IPS-NIHi11 (cell line): ENCODE measurements around the gene NEMP1.
"Not testable (repeated sequence)": the region's sequence is repeated elsewhere in the genome, so short reads cannot be mapped to it uniquely, and the experiment has no call there.

Source experiments
- DNase-seq: peaks from one replicate; pipeline ENCODE4 v3.0.0; 2012; ENCODE audit warnings: mixed read lengths, low spot score

Gene NEMP1

DNA sequence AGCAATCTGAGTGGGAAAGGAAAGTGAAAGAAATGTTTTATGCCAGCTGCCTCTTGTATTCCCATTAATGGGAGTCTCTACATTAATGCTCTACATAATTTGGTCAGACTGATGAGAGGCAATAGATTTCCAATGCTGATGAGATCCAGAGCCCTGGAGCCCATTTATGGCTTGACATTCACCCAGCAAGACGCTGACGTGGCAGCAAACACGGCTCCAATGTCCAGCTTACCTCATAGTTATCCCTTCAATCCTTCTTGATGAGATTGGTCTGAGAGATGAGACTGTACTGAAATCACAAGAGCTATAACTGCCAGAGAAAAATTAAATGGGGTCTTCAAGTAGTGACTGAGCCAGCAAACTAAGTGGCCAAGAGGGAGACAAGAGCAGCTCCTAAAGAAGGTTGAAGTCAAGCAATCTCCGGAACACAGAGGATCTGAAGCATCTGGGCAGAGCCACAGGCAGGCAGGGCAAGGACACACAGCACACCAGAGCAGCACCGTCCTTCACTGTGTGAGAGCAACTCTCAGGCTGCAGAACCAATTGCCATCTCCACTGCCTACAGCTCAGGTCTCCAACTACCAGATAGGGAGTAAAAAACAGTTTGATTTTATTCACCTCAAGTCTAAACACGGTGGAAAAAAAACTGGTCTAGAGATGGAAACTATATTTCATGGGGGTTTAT is 21.4 kb downstream of the NEMP1 start:
- no peak for DNase-seq

DNA sequence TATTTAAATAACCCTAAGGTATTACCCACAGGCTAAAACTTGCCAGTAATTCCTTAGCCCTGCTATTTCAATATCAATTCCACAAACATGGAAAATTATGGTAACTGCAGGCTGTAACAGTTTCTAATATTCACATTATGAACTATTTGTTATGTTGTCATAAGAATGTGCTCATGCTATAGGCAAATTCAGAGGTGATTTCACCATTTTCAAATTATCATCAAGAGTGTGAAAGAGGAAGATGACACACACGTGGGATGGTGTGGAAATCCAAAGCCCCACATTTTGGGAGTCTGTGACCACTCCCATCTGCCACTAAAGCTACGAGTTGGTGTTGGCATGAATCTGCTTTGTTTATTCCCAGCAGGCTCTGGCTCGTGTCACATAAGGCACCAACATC is 22.8 kb downstream of the NEMP1 start:
- DNase-seq, result no peak

DNA sequence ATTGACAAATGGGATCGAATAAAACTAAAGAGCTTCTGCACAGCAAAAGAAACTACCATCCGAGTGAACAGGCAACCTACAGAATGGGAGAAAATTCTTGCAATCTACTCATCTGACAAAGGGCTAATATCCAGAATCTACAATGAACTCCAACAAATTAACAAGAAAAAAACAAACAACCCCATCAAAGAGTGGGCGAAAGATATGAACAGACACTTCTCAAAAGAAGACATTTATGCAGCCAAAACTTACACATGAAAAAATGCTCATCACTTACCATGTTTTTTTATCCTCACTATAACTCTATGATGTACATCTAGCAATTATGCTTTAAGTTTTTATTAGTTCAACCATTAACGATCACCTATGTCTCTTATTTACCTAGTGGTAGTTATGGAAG is 24.7 kb downstream of the NEMP1 start:
- not testable (repeated sequence) for DNase-seq

DNA sequence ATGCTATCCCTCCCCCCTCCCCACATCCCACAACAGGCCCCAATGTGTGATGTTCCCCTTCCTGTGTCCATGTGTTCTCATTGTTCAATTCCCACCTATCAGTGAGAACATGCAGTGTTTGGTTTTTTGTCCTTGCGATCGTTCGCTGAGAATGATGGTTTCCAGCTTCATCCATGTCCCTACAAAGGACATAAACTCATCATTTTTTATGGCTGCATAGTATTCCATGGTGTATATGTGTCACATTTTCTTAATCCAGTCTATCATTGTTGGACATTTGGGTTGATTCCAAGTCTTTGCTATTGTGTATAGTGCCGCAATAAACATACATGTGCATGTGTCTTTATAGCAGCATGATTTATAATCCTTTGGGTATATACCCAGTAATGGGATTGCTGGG is 25.4 kb downstream of the NEMP1 start:
- DNase-seq, result not testable (repeated sequence)

DNA sequence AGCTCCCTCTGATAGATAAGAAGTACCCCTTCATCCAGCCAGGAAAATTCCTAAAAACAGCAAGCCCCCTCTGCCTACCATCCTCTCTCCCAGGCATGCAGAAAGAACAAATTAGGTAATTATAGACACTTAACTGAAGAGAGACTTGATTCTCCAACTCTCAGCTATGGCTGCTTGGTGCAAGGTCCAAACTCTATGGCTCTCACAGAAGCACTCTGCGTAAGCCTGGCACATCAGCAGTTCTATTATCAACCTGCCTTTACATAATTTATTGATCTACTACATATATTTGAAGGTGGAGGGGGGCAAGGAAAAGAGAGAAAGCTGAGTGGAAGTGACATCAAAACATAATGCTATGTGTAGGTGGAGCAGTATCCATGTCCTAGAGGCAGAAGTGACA is 27.6 kb downstream of the NEMP1 start:
- DNase-seq, result no peak

DNA sequence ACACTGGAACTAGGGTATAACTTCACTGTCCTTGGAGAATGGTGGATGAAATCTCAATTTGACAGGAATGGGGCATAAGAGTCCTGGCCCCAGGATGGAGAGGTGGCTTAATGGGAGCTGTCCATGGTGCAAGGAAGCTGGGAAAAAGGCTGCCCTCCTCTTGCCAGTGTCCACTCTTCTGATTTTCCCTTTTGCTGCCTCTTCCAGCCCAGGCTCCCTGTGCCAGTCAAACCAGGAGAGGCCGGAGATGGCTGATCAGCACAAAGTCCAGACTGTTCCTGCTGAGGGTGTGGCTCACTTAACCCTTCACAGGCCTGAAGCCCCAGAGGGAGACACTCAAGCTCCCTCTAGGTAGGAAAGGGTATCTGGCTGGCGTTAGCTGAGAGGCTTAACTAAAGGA is 28.7 kb downstream of the NEMP1 start, which contains the start of gene MYO1A:
Gene MYO1A, minus strand, starts transcription at position 240 of the 400 bp plus-strand sequence. CDS start 1,806 bp downstream, outside the sequence.
- DNase-seq, result peak; percentile 79

DNA sequence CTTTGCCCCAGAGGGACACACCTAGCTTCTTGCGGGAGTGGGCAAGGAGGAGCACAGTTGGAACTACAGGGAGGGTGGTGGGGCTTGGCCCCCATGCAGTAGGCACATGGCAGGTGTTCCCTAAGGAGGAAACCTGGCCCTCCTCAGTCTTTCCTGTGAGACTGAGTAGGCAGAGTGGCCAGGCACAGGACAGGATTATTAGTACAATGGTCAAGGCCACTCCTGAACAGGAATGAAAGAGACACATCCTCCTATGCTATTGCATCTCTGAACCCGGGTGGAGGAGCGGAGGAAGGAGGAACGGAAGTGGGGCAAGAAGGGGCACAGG is 29.5 kb downstream of the NEMP1 start:
- DNase-seq, result no peak

DNA sequence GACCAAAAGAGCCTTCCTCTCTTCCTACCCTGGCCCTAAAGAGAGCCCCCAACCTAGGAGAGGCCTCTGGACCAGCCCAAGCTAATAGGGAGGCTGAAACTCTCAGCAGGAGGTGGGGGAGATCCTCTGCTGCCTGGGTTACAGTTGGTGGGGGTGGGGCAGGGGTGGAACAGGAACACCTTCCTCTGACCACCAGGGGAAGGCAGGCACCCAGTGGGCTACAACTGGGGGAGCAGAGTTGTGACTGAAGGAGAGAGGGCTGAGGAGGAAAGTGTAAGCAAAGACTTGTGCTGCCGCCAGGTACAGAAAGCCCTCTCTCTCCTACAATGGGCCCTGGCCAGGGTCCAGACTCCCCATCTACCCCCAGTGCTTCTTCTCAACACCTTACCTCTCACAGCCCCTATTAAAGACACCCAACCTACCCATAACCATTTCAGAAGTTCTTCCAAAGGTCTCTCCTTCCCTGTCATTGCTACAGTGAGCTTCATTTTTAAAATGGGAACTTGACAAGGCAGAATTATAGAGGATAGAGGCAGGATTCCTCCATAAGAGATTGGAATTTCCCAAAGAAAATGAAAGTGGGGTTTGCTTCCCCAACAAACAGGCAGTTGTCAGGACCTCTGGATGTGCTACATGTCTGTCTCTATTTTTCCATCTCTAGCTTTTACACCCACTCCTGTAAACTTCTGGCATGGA is 30.0 kb downstream of the NEMP1 start:
- DNase-seq, result no peak

DNA sequence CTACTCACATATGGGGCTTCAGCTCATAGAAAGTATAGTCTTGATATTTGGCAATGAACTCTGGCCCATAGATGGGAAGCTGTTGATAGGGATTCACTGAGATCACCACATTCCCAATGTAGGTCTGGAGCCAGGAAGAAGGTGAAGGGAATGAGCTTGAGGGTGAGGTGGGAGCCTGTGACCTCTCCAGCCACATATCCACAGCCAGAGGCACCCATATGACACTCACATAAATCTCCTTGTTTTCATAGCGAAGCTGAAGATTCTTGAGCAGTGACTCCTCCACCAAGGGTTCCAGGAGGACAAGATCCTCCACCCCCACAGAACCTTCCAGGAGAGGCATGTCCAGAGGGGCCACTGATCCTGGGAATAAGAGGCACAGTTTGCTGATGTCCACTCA is 30.6 kb downstream of the NEMP1 start:
- no peak for DNase-seq

DNA sequence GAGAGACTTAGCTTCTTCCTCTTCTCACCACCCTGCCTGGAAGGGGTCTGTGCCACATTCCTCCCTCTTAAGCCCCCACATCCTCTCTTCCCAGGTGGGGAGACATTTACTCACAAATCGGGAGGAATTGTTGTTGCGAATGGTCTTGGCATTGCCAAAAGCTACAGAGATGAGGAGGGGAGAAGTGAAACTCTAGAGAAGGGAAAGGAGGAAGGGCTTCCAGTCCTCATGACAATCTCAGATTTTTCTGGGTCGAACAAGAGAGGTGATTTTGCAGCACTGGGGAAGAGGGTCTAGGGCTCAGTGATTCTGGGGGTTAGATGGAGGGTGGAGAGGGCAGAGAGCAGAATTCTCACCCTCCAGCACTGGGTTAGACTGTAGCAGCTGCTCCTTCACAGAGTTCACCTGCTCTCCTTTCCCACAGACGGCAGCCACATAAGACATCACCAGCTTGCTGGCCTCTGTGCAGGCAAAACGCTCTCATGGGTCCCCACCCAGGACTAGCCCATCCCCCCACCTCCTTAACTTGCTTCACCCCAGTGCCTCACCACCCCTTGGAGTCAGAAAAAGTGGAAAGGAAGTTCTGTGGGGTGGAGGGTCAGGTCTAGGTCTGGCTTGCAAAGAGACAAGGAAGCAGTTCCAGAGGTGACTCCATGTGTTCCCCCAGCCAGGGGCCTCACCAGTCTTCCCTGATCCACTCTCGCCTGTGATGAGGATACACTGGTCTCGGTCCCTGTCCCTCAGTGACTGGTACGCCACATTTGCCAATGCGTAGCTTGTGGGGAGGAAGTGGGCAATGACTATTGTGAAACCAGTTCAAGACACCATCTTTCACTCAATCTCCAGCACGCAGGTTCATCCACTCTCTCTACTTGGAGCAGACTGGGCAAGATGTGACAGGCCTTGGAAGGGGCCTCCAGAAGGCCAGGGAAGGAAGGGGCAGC is 31.4 kb downstream of the NEMP1 start:
- no peak for DNase-seq

DNA sequence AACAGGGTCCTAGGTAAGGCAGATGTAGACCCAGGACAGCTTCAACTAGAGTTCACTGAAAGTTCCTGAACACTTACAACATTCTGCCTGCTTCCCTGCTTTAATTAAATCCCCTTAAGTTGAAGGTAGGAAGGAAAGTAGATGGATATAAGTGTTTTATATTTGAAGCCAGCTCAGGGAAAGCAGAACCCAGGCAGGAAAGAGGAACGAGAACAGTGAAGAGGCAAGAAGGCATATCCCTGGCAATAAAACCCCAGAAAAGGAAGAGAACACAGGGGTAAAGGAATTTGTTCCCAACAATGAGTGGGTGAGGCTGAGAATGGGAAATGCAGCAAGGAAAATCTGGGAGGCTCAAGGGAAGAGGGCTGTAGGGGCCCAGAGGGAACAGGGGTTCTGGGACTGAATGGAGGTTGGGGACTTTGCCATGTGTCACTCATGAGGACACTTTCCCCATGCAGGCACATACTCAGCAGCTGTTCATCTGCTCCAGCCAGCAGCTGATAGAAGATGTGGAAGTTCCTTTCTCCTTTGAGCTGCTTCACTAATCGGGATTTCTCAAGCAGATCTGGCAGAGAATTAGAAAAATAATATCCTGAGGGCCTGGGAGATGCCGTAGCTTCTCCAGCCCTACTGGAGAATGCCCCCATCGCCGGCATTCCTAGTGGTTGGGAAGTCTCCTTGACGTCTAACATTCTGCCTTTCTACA is 32.4 kb downstream of the NEMP1 start:
- DNase-seq, result no peak

DNA sequence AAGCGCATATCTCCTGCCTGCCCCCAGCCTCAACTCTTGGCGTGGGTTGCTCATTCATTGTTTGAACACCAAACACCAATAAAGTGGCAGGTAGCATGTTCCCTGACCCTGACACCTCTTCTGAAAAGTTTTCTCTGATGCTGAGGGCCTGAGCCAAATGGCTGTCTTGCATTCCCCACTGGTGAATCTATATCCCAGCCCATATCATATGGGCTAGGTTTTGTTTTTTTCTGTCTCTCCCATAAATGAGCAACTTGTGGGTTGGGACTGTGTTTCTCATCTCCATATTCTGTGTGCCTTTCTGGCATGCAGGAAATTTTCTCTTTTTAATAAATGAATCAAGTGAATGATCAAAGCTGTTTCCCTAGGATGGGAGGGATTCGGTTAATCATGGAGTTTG is 33.7 kb downstream of the NEMP1 start:
- no peak for DNase-seq

DNA sequence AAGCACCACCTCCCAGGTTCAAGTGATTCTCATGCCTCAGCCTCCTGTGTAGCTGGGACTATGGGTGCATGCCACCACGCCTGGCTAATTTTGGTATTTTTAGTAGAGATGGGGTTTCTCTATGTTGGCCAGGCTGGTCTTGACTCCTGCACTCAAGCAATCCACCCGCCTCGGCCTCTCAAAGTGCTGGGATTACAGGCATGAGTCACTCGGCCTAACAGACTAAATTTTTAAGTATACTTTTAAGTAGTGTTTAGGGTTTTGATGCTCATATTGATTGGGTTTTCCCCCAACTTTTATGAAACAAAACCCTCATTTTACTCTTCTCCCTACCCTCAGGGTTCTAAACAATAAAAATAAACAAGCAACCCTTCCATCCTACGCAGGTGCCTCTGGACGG is 34.1 kb downstream of the NEMP1 start:
- no peak for DNase-seq

DNA sequence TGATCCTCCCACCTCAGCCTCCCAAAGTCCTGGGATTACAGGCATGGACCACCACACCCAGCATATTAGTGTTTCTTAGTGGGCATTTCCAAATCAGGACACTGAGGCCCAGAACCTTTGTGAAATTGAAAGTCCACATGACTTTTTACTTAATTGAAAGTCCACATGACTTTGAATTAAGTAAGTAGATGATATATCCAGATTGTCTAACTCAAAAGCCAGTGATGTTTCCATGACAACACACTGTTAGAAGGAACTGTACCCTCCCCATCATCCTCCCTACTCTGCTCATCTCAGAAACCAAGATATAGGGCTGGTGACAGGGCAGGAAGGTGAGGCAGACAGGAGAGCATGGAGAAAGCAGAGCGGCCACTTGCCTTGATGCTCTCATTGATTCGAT is 35.9 kb downstream of the NEMP1 start:
- no peak for DNase-seq

DNA sequence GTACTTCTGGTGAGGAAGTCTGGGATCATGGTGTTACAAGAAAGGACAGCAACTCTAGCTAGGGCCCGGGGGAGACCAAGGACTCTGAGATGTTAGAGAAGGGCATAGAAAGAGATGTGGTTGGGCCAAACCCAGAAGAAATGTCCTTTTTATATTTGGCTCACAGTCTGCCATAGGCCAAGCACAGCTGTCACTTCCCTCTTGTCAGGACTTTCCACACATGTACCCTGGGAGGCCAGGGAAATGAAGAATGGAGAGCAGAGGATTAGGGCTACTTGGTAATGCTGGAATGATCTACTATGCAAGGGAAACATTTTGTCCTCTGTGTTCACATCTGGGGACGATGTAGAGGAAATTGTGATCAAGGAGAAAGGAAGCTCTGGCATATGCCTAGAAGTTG is 37.8 kb downstream of the NEMP1 start:
- DNase-seq, result no peak

DNA sequence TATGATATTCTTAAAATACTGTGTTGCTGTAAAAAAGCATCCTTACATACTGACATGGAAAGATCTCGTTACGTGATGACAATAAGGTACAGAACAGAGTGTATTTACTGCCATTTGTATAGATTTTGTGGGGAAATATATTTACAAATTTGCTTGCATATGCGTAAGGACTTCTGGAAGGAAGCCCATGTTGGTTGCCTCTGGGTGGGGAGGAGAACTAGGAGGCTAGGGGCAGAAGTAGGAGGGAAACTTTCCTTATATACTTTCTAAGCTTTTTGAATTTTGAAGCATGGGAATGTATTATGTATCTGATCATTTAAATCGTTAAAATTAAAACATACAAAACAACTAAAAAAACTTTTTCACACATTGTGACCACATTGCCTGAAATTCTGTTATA is 38.4 kb downstream of the NEMP1 start:
- DNase-seq, result no peak

DNA sequence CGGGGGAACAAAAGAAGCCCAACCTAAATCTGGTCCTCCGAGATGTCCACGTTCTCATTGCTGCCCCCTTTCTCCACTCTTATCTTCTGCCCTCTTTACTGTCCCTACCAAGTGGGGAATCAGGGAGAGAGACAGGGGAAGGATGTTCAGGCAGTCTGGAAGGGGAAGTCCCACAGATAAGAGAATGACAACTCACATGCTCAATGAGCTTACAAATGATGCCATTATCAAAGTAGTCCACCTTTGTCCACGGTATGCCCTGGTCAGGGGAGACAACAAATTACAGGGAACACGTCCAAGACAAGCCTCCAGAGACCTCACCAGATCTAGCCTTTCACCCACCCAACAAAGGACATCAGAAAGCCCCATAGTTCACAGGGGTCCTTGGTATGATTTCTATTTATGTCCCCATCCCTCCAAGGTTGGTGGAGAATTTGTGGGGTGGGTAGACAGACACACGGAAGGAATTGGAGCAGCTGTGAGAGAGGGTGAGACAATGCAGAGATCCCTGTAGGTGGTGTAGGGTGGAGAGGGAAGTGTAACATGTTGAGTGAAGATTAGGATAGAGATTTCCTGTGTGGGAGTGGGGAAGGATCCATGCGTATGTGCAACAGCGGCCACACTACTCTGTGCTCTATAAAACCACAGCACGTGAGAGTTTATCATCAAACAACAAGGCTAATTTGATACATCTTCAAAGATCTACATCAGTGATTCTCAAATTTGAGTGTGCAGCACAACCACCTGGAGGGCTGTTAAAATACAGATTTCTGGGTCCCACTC is 39.4 kb downstream of the NEMP1 start:
- DNase-seq, result no peak

DNA sequence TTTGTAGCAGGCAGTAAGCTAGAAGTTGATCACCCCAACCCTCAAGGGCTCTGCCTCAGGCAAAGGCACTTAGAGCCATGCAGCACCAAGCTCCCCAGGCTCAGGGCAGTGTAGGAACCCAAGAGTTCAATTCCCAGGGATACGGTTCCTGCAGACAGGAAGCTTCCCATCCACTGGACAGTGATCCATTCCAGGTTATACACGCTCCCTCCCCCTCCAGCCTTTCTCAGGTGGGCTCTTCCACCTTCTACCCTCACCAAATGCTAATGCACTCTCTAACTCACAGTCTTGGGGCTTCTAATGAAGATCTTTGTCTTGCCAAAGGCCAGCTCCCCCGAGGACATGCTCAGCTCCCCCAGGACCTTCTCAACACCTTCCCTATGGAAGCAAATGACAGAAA is 41.3 kb downstream of the NEMP1 start:
- no peak for DNase-seq

DNA sequence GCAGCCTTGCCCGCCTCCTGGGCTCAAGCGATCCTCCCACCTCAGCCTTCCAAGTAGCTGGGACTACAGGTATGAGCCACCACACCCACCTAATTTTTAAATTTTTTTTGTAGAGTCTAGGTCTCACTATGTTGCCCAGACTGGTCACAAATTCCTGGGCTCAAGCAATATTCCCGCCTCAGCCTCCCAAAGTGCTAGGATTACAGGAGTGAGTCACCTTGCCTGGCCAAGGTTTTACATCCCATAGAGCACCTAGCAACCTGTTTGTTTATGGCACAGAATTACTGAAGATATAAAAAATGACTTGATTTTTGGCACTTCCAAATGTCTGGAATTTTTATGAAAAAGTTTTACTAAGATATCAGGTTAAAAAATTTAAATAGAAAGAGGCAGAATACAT is 45.2 kb downstream of the NEMP1 start:
- no peak for DNase-seq

DNA sequence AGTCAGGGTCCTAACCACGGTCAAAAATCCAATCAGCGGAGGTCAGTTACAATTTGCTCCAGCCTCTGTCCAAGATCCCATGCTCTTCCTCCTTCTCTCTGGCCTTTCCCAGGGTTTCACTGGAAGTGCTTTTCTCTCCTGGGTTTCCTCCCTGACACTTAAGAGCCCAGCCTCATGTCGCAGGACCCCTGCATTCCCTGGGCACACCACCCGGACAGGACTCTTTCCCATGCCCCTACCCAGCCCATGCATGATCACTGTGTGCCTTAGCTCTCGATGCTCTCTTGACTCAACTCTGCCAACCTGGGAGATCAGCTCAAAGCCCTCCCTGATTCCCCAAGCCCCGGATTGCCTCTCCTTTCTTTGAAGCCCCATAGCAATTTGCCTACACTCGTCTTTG is 46.8 kb downstream of the NEMP1 start:
- DNase-seq, result no peak

DNA sequence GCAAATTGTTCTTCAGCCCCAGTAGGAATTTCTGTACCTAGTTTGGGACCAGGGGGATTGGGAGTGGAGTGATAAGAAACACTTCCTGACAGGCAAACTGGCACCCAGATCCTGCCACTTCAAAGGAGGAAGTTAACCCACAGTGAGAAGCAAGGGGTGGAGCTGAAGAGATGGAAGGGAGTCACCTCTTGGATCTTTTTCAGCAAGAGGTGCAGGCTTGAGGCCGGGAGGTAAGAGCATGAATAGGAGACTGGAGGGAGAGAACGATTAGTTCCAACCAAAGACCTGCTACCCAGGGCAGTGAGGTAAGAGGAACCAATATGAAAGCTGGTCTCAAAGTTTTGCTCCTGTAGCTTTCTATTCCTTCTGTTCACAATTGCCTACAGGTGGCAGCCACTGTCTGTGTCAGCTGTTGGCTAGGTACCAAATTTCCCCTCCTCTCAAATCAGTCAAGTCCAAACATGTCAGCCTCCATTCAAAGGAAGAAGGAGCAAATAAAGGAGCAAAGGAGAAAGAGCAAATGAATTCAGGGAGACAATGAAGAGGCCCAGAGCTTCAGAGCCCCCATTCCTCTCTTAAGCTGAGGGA is 47.4 kb downstream of the NEMP1 start:
- no peak for DNase-seq
